ENCODE results near the gene ZNF202.
"Not testable (repeated sequence)": the region's sequence is repeated elsewhere in the genome, so short reads cannot be mapped to it uniquely, and the experiment has no call there.

Gene ZNF202

GRCh38 chr11:123742031-123742723, 717 bp upstream of the ZNF202 start:
- in situ Hi-C loops (cut with HindIII; ENCODE audit: low sequenced_read_pairs): no loop called here

- in situ Hi-C loops (cut with HindIII; ENCODE audit: low sequenced_read_pairs): no loop called here
Observed at GRCh38 chr11:123740787-123741158, 687 bp downstream of the ZNF202 start.

GRCh38 chr11:123738374-123738773, 3.1 kb downstream of the ZNF202 start:
- in situ Hi-C loops (cut with HindIII; ENCODE audit: low sequenced_read_pairs): no loop called here

GRCh38 chr11:123736769-123737168, 4.7 kb downstream of the ZNF202 start:
- in situ Hi-C loops (cut with HindIII; ENCODE audit: low sequenced_read_pairs): no loop called here

GRCh38 chr11:123729602-123730001, 11.9 kb downstream of the ZNF202 start:
- in situ Hi-C loops (cut with HindIII; ENCODE audit: low sequenced_read_pairs): no loop called here

GRCh38 chr11:123725995-123726655, 15.3 kb downstream of the ZNF202 start:
- in situ Hi-C loops (cut with HindIII; ENCODE audit: low sequenced_read_pairs): no loop called here

GRCh38 chr11:123719452-123719851, 22.0 kb downstream of the ZNF202 start:
- in situ Hi-C loops (cut with HindIII; ENCODE audit: low sequenced_read_pairs): no loop called here

GRCh38 chr11:123718469-123718868, 23.0 kb downstream of the ZNF202 start:
- in situ Hi-C loops (cut with HindIII; ENCODE audit: low sequenced_read_pairs): no loop called here

GRCh38 chr11:123718063-123718462, 23.4 kb downstream of the ZNF202 start:
- in situ Hi-C loops (cut with HindIII; ENCODE audit: low sequenced_read_pairs): no loop called here

GRCh38 chr11:123712627-123713026, 28.8 kb downstream of the ZNF202 start:
- in situ Hi-C loops (cut with HindIII; ENCODE audit: low sequenced_read_pairs): not testable (repeated sequence)

- in situ Hi-C loops (cut with HindIII; ENCODE audit: low sequenced_read_pairs): no loop called here
Observed at GRCh38 chr11:123707606-123708205, 33.8 kb downstream of the ZNF202 start.

- in situ Hi-C loops (cut with HindIII; ENCODE audit: low sequenced_read_pairs): no loop called here
Observed at GRCh38 chr11:123707206-123707605, 34.3 kb downstream of the ZNF202 start.

GRCh38 chr11:123704341-123704740, 37.1 kb downstream of the ZNF202 start:
- in situ Hi-C loops (cut with HindIII; ENCODE audit: low sequenced_read_pairs): no loop called here

- in situ Hi-C loops (cut with HindIII; ENCODE audit: low sequenced_read_pairs): no loop called here
Observed at GRCh38 chr11:123702696-123703095, 38.8 kb downstream of the ZNF202 start.

GRCh38 chr11:123702139-123702538, 39.3 kb downstream of the ZNF202 start:
- in situ Hi-C loops (cut with HindIII; ENCODE audit: low sequenced_read_pairs): no loop called here

GRCh38 chr11:123700772-123701171, 40.7 kb downstream of the ZNF202 start:
- in situ Hi-C loops (cut with HindIII; ENCODE audit: low sequenced_read_pairs): no loop called here

GRCh38 chr11:123698546-123699127, 42.8 kb downstream of the ZNF202 start:
- in situ Hi-C loops (cut with HindIII; ENCODE audit: low sequenced_read_pairs): no loop called here

GRCh38 chr11:123696183-123696582, 45.3 kb downstream of the ZNF202 start:
- in situ Hi-C loops (cut with HindIII; ENCODE audit: low sequenced_read_pairs): no loop called here

- in situ Hi-C loops (cut with HindIII; ENCODE audit: low sequenced_read_pairs): no loop called here
Observed at GRCh38 chr11:123695231-123695630, 46.2 kb downstream of the ZNF202 start.

- in situ Hi-C loops (cut with HindIII; ENCODE audit: low sequenced_read_pairs): no loop called here
Observed at GRCh38 chr11:123694551-123694950, 46.9 kb downstream of the ZNF202 start.

- in situ Hi-C loops (cut with HindIII; ENCODE audit: low sequenced_read_pairs): no loop called here
Observed at GRCh38 chr11:123692961-123693360, 48.5 kb downstream of the ZNF202 start.

GRCh38 chr11:123690485-123690884, 51.0 kb downstream of the ZNF202 start:
- in situ Hi-C loops (cut with HindIII; ENCODE audit: low sequenced_read_pairs): no loop called here
